Measurements from ENCODE around the gene PNKD.
A peak's percentile ranks its signal among the peaks of the same experiment; 100 is the strongest.

PNKD gene

GRCh38 chr2:218341381-218341780 is 71.1 kb downstream of the PNKD start:
- DNase-seq (ENCODE audit: low read depth), result no peak

DNA sequence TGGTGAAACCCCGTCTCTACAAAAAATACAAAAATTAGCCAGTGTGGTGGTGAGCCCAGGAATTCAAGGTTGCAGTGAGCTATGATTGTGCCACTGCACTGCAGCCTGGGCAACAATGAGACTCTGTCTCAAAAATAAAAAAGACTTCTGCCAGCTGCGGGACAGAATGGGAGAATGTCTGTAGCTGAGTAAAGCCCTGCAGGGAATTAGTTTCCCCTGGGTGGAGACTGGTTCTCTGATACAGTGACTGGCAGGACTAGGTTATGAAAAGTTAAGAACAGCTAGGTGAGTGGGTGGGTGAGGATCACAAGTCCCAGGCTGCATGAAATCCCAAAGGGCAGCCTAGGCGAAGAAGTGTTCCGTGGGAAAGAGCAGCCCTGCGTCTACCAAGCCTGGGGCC is 72.5 kb downstream of the PNKD start:
- DNase-seq (ENCODE audit: low read depth), result no peak

GRCh38 chr2:218343591-218343990 is 73.3 kb downstream of the PNKD start:
- no peak for DNase-seq (ENCODE audit: low read depth)

DNA sequence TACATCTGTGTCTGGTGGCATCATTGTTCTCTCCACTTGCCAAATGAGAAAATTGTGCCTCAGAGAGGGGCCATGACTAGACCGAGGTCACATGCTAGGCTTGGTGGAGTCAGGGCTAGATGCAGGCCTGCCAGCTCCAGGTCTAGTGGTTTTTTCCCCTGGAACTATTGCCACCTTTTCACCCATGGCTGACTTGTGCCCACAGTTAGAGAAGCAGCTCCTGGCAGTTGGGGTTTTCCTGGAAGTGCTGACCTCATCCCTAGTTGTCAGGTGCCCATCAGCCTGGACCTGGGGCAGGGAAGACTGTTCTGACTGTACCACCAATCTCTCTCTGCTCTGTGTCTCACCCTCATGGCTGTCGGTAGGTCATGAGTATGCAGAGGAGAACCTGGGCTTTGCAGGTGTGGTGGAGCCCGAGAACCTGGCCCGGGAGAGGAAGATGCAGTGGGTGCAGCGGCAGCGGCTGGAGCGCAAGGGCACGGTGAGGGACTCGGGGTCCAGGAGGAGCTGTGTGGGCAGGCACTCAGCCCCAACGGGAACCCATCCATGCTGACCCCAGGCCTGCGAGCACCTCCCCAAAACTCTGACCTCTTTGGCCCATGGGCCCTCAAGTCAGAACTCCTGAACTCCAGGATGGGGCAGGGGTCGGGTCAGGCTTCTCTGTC is 73.9 kb downstream of the PNKD start:
- DNase-seq (ENCODE audit: low read depth), result no peak

DNA sequence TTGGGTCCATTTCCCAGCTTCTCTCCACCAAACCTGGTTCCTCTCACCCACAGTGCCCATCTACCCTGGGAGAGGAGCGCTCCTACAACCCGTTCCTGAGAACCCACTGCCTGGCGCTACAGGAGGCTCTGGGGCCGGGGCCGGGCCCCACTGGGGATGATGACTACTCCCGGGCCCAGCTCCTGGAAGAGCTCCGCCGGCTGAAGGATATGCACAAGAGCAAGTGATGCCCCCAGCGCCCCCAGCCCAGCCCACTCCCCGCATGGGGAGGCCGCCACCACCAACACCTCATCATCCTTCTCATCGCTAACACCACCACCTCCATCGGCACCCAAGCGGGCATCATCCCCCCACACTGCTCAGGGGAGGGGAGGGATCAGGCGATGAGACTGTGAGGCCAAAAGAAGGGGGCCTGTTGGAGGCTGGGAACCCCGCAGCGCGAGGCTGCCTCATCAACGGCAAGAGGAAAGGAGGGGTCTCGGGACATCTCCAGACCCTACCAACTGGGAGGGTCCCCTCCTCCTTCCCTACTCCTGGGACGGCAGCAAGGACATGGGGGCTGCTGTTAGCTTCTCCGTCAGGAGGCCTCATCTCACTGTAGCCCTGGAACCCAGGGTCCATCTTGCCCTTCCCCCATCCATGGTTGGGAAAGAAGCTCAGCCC is 74.6 kb downstream of the PNKD start:
- no peak for DNase-seq (ENCODE audit: low read depth)

DNA sequence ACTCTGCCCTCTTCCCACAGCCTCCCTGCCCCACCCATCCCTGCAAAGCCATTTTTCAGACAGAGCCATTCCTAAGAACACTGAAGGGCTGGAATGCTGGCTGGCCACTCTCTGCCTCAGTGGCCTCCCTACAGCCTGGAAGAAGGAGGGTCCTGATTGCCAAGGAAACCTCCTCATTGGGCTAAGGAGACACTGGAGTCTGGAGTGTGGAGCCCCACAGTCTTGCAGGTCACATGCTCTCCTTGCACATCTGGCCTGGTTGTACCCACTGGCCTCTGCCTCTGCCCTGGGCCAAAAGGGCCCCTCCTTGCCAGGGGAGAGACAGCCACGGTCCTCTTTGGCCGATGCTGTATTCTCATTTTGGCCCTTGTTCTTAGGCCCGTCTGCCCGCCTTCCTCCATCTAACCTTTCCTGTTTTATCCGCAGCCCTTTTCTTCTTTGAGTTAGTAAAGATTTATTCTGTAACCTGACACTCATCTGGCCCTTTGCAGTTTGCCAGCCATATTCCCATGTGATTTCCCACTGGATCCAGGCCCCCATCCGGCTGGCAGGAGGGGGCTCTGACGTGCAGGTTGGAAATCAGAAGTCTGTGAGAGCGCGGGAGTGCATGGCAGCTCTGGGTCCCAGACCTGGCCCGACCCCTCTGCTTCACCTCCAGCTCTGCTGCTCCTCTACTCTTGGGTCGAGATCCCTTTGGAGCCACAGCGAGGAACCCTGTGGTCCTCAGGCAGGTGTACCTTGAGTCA is 75.3 kb downstream of the PNKD start:
- no peak for DNase-seq (ENCODE audit: low read depth)

DNA sequence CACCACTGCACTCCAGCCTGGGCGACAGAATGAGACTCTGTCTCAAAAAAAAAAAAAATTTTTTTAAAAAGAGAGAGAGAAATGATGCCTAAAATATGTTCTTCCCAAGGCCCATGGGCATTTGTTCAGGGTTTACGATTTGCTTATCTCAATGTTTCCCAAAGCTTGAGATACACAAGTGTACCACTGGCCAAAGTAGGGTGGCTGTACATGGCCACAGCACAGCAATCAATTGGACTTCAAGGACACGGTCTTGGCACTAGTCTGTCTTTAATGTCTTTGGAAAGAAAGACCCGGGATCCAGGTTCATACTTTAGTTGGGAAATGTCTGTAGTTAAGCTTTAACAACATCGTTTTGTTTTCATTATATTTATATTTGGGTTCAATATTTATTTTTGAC is 76.9 kb downstream of the PNKD start:
- no peak for DNase-seq (ENCODE audit: low read depth)

DNA sequence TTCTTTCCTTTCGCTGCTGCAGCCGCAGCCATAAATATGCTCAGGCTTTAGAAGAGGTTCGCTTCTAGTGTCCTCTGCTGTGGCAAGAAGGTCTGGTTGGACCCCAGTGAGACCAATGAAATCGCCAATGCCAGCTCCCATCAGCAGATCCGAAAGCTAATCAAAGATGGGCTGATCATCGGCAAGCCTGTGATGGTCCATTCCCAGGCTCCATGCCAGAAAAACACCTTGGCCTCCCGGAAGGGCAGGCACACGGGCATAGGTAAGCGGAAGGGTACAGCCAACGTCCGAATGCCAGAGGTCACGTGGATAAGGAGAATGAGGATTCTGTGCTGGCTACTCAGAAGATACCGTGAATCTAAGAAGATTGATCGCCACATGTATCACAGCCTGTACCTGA is 83.7 kb downstream of the PNKD start:
- DNase-seq (ENCODE audit: low read depth), result no peak

DNA sequence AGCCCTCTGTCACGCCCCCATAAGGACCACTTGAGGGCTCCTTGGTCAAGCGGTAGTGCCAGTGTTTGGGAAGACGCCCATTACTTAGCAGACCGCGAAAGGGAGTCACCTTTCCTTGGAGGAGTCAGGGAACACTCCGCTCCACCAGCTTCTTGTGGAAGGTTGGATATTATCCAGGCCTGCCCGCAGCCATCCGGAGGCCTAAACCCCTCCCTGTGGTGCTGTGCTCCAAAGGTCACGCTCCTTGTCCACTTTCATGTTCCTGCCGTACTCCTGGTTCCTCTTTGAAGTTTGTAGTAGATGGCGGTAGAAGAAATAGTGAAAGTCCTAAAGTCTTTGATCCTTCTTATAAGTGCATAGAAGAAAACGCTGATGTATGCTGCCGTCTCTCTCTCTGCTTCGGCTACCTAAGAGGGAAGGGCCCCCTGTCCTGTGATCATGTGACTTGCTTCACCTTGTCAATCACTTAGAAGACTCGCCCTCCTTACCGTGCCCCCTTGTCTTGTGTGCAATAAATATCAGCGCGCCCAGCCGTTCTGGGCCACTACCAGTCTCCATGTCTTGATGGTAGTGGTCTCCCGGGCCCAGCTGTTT is 84.6 kb downstream of the PNKD start:
- DNase-seq (ENCODE audit: low read depth), result no peak

DNA sequence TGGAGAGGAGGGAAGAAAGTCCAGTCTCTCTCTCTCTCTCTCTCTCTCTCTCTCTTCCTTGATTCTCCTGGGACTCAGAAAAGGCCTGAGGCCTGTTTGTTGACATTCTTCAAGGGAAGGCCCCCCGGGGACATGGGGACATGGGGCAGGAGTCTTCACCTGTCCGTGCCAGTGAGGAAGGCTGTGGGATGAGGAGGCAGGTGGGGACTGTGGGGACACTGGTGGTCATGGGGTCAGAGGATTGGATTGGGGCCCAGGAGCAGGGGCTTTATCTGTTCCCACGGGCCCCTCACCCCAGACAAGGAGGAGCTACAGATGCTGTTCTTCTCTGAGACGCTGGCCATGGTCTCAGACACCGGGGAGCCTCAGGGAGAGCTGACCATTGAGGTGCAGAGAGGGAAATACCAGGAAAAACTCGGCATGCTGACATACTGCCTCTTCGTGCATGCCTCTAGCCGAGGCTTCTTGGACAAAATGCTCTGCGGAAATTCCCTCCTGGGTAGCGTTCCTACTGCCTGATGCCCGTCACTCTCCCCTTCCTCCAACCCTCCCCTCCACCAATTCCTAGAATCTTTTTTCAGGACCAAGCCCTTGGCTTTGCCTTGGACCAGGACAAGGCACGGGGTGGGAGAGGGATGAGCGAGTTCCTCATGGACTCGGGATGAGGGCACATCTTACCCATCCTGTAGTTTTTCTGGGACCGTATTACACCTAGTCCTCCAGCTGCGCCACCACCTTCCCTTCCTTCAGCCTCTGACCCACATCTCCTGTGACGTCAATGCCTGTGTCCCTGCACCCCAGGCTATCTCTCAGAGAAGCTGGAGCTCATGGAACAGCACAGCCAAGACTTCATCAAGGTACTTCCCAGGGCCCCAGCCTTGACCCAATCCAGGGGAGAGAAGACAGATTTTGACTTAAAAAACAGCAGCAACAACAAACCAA is 87.2 kb downstream of the PNKD start:
- DNase-seq (ENCODE audit: low read depth), result no peak

DNA sequence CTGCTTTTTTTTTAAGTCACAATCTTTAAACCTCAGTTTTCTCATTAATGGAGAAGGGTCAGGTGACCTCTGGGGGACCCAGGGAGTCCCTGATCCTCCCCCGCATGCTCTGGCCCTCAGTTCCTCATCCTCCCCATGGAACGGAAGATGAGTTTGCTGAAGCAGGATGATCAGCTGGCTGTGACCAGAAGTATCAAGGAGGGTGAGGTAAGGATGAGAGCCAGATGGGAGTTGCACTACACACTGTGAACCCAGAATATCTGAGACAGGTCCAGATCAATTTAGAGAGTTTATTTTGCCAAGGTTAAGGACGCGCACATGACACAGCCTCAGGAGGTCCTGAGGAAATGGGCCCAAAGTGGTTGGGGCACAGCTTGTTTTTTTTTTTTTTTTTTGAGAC is 90.1 kb downstream of the PNKD start:
- no peak for DNase-seq (ENCODE audit: low read depth)

GRCh38 chr2:218362606-218363005 is 92.3 kb downstream of the PNKD start:
- no peak for DNase-seq (ENCODE audit: low read depth)

DNA sequence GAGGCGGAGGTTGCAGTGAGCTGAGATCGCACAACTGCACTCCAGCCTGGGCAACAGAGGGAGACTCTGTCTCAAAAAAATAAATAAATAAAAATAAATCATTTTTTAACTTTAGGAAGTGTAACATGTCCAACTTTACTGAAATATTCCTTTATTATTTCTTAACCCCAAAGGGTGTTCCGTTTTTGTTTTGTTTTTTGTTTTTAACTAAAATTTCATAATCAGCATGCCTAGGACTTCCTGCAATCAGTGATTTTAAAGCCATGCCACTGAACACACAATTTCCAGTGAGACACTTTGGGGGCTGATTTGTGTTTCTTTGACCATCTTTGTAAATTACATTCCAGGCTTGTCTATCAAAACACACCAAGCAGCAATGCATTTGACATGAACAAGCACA is 93.4 kb downstream of the PNKD start:
- DNase-seq (ENCODE audit: low read depth), result no peak

- no peak for DNase-seq (ENCODE audit: low read depth)
Measured at GRCh38 chr2:218364196-218364595, 93.9 kb downstream of the PNKD start.

DNA sequence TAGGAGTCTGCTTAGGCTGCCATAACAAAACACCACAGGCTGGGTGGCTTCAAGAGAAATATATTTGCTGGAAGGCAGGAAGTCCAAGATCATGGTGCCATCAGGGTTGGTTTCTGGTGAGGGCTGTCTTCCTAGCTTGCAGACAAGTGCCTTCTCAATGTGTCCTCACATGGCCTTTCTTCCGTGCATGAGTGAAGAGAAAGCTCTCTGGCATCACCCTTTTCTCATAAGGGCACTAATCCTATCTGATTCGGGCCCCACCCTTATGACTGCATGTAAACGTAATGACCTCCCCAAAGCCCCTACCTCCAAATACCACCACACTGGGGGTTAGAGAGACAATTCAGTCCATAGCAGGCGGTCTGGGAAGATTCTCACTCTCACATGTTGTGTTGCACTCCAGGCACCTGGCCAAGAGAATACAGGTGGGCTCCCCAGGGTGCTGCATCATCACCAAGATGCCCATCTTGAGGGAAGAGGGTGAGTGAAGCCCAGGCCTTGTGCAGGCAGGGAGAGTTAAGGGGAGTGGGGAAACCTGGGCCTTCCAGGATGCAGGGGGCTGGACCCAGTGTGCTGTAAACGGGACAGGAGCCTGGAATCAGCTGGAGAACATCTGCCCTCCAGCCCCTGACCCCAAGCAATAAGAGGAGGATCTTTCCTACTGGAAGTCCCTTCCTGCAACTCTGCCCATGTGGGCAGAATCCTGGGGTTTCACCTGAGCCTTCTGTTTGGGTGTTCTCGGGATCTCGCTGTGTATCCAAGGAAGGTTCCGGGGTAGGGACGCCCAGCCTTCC is 96.5 kb downstream of the PNKD start:
- no peak for DNase-seq (ENCODE audit: low read depth)

- DNase-seq (ENCODE audit: low read depth), result peak; percentile 41
Measured at GRCh38 chr2:218367415-218368149, 97.3 kb downstream of the PNKD start.

GRCh38 chr2:218368150-218368528 is 97.8 kb downstream of the PNKD start:
- DNase-seq (ENCODE audit: low read depth), result no peak

- no peak for DNase-seq (ENCODE audit: low read depth)
Measured at GRCh38 chr2:218368621-218369153, 98.4 kb downstream of the PNKD start.

GRCh38 chr2:218369330-218369729 is 99.0 kb downstream of the PNKD start:
- no peak for DNase-seq (ENCODE audit: low read depth)
